GM21619 (cell line): ENCODE results near the gene TXLNB.

Source experiments
- ATAC-seq: cut with Tn5 transposase; IDR thresholded peaks from one replicate; pipeline ENCODE4 v1.9.1; 2021; ENCODE audit not compliant: unreplicated experiment

TXLNB gene

GRCh38 chr6:139275279-139276055, 16.3 kb downstream of the TXLNB start:
- no peak for ATAC-seq

DNA sequence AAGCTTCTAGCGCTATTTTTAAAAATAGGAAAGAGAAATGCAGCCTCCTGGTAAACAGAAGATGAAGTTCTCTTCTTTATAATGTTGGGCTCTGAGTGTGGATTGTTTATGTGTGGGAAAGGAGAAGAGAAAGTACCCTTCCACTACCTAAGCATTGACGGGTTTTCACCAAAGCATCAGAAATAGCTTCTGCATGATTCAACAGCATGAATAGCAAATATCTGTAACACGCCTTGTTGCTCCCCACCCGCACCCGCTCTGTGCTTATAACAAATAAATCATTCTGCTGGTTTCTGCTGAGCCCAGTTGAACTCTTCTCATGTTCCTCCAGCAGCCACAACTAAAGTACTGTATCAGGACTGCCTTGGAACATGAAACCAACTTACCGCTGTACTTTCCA, 20.7 kb downstream of the TXLNB start:
- ATAC-seq: peak; percentile 87

DNA sequence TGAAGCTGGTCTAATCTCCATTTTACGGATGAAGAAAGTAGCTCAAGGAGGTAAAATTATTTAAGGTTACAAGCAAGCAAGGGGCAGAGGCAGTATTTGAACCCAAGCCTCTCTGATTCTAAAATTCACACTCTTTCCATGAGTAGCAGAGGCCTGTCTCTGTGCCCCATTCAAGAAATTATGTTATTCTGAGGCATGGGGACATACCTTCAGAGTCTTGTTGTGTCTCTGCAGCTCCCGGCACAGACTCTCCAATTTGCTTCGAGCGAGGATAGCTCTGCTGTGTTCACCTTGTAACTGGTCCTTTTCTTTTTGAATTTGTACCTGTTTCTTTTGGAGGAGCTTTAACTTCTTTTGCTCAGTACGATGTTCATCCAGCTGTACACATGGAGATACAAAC, 21.5 kb downstream of the TXLNB start:
- no peak for ATAC-seq

- ATAC-seq: no peak
These were observed 26.1 kb downstream of the TXLNB start for GRCh38 chr6:139265512-139266190.

- ATAC-seq: peak; percentile 88
These were observed 29.1 kb downstream of the TXLNB start for GRCh38 chr6:139262519-139263300.

GRCh38 chr6:139257821-139258398, 33.9 kb downstream of the TXLNB start:
- no peak for ATAC-seq

GRCh38 chr6:139257291-139257690, 34.5 kb downstream of the TXLNB start:
- ATAC-seq: no peak

- ATAC-seq: no peak
These were observed 35.7 kb downstream of the TXLNB start for GRCh38 chr6:139256087-139256486.

- ATAC-seq: no peak
These were observed 37.6 kb downstream of the TXLNB start for GRCh38 chr6:139254196-139254595.

DNA sequence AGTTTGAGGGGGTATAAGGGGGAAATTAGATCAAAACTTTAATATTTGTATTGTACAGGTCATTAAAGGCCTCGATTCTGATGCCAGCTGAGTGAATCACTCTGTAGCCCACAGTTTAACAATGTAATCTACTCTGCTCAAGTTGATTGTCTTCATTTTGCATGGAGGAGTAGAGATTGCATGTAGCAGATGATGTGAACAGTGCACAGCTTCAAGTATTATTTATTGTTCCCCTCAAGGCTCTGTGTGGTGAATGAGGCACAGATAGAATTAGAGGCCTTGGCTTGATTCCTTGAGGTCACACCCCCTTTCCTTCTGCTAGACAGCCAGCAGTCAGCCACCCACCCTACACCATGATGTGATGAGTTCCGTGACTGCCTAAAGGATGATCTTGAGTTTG, 38.1 kb downstream of the TXLNB start:
- no peak for ATAC-seq

- no peak for ATAC-seq
These were observed 40.0 kb downstream of the TXLNB start for GRCh38 chr6:139251691-139252390.

DNA sequence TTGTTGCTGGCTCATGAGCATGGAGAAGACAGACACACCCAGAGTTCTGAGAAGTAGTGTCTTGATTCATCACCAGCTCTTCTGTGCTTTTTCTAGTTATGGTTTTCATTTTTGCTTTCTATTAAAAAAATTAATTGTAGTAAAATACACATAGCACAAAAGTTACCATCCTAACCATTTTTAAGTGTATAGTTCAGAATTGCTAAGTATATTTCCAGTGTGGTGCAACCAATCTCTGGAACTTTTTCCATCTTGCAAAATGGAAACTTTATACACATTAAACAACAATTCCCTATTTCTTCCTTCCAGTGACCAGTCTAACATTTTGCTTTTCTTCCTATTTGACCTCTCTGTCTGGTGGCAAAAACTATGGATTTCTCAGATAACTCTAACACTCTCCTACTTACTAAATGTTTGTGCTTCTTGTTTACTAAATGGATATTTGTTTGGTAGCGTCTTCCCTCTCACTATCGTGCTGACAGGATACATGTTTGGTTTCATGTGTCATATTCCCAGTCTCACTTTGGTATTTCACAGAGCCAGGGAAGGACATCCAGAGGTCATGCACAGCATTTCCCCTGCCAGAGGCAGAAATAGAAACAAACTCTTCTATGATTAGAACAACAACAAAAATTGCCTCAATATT, 40.6 kb downstream of the TXLNB start:
- ATAC-seq: peak; percentile 30

GRCh38 chr6:139250296-139251044, 41.3 kb downstream of the TXLNB start:
- ATAC-seq: peak; percentile 98

DNA sequence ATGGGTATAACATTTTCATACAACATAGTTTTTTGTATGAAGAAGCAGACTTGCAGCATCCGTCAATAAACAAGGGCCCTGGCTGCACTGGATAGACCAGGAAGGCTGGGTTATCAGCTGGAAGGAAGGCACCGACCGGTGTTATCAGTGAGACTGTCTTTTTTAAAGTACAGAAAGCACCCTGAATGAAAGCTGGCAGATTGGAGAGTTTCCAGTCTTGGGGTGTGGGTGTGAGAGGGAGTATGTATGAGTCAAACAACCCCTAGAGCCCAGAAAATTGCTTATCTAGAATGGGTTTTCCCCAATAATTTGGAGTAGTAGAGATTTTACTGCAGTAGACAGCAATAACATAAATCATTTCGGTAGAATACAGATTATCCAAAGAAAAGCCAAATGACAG, 42.4 kb downstream of the TXLNB start:
- no peak for ATAC-seq

- ATAC-seq: no peak
These were observed 42.9 kb downstream of the TXLNB start for GRCh38 chr6:139248911-139249310.

- ATAC-seq: no peak
These were observed 44.2 kb downstream of the TXLNB start for GRCh38 chr6:139247618-139248017.

- ATAC-seq: no peak
These were observed 48.3 kb downstream of the TXLNB start for GRCh38 chr6:139243536-139243935.

- no peak for ATAC-seq
These were observed 49.1 kb downstream of the TXLNB start for GRCh38 chr6:139242457-139243240.
